HepG2 (cell line): ENCODE measurements around the gene KLHL35.

Experiments
- BATF2 ChIP-seq: sonication (generic); formaldehyde crosslinking; IDR thresholded peaks from 2 replicates; pipeline ENCODE4 v1.8.0; 2022; ENCODE audit warnings: mild to moderate bottlenecking, missing genetic modification reagents, moderate library complexity
- CCAR2 ChIP-seq: fragments of 200-400 bp; formaldehyde crosslinking; optimal IDR thresholded peaks from 2 replicates; pipeline ENCODE3; 2018; ENCODE audit warnings: low read depth, mild to moderate bottlenecking, low read length, moderate library complexity
- CEBPB ChIP-seq: IDR thresholded peaks from 2 replicates; pipeline ENCODE4 v1.6.1; 2011; ENCODE audit warnings: low read depth, low read length, improper control_type of control experiment, borderline replicate concordance
- CTCF ChIP-seq: sonication (generic); formaldehyde crosslinking; IDR thresholded peaks from 2 replicates; pipeline ENCODE4 v1.5.0; 2020; ENCODE audit warnings: mild to moderate bottlenecking, missing genetic modification reagents, moderate library complexity
- FOXP1 ChIP-seq, 2 experiments: fragments of 450-650 bp in 1 of 2; IDR thresholded peaks; 2 replicates each; pipeline ENCODE4 v1.6.1; 2017 to 2018; ENCODE audit warnings: antibody characterized with exemption in 1 of 2
- HOXD1 ChIP-seq: sonication (generic); formaldehyde crosslinking; IDR thresholded peaks from 2 replicates; pipeline ENCODE4 v1.5.0; 2020; ENCODE audit warnings: missing genetic modification reagents
- JUND ChIP-seq: sonication (generic); formaldehyde crosslinking; IDR thresholded peaks from 2 replicates; pipeline ENCODE4 v1.8.0; 2022; ENCODE audit warnings: mild to moderate bottlenecking, missing genetic modification reagents
- ZBTB20 ChIP-seq: sonication (generic); formaldehyde crosslinking; IDR thresholded peaks from 2 replicates; pipeline ENCODE4 v1.8.1; 2023; ENCODE audit warnings: missing genetic modification reagents, low read depth, mild to moderate bottlenecking, borderline replicate concordance
- ZBTB25 ChIP-seq: IDR thresholded peaks from 2 replicates; pipeline ENCODE4 v1.6.1; 2018; ENCODE audit warnings: missing genetic modification reagents
- ZBTB7A ChIP-seq: sonication (generic); formaldehyde crosslinking; IDR thresholded peaks from 2 replicates; pipeline ENCODE4 v1.8.0; 2022; ENCODE audit warnings: mild to moderate bottlenecking, missing genetic modification reagents
- ZNF3 ChIP-seq: IDR thresholded peaks from 2 replicates; pipeline ENCODE4 v1.7.0; 2017; ENCODE audit warnings: inconsistent platforms
- ZNF513 ChIP-seq: sonication (generic); formaldehyde crosslinking; conservative IDR thresholded peaks from 2 replicates; pipeline ENCODE4 v1.5.0; 2020; ENCODE audit warnings: missing genetic modification reagents
- ZNF564 ChIP-seq: sonication (generic); formaldehyde crosslinking; IDR thresholded peaks from 2 replicates; pipeline ENCODE4 v1.8.1; 2023; ENCODE audit warnings: mild to moderate bottlenecking, missing genetic modification reagents

- TF ChIP-seq ZBTB25 (no peak), HOXD1 (CRISPR knock-in tag) (no peak), JUND (CRISPR knock-in tag) (no peak), CCAR2 (no peak), ZNF3 (CRISPR knock-in tag) (no peak), BATF2 (CRISPR knock-in tag) (no peak), CTCF (no peak), ZBTB7A (CRISPR knock-in tag) (no peak), CEBPB (no peak), ZNF513 (CRISPR knock-in tag) (no peak), ZNF564 (no peak), ZBTB20 (CRISPR knock-in tag) (no peak), FOXP1 (IDR thresholded peaks at IDR 0.05) (no peak), FOXP1 (CRISPR knock-in tag; IDR thresholded peaks at IDR 0.05) (no peak)
These were observed 34.9 kb upstream of the KLHL35 start for GRCh38 chr11:75467881-75468280.
